ENCODE measurements around the gene LRRC8B.
"Not testable (repeated sequence)": the region's sequence is repeated elsewhere in the genome, so short reads cannot be mapped to it uniquely, and the experiment has no call there.

DNA sequence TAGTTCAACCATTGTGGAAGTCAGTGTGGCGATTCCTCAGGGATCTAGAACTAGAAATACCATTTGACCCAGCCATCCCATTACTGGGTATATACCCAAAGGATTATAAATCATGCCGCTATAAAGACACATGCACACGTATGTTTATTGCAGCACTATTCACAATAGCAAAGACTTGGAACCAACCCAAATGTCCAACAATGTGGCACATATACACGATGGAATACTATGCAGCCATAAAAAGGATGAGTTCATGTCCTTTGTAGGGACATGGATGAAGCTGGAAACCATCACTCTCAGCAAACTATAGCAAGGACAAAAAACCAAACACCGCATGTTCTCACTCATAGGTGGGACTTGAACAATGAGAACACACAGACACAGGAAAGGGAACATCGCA, 2.7 kb upstream of the LRRC8B start:
- TF ChIP-seq POLR2A (IDR thresholded peaks at IDR 0.05; ENCODE audit: low read length); GATA1 (IDR thresholded peaks at IDR 0.05; ENCODE audit: low read depth, low read length): not testable (repeated sequence)

All from erythroblast (primary cell).